ENCODE measurements around the gene ANO5.

The ANO5 gene, protein sequence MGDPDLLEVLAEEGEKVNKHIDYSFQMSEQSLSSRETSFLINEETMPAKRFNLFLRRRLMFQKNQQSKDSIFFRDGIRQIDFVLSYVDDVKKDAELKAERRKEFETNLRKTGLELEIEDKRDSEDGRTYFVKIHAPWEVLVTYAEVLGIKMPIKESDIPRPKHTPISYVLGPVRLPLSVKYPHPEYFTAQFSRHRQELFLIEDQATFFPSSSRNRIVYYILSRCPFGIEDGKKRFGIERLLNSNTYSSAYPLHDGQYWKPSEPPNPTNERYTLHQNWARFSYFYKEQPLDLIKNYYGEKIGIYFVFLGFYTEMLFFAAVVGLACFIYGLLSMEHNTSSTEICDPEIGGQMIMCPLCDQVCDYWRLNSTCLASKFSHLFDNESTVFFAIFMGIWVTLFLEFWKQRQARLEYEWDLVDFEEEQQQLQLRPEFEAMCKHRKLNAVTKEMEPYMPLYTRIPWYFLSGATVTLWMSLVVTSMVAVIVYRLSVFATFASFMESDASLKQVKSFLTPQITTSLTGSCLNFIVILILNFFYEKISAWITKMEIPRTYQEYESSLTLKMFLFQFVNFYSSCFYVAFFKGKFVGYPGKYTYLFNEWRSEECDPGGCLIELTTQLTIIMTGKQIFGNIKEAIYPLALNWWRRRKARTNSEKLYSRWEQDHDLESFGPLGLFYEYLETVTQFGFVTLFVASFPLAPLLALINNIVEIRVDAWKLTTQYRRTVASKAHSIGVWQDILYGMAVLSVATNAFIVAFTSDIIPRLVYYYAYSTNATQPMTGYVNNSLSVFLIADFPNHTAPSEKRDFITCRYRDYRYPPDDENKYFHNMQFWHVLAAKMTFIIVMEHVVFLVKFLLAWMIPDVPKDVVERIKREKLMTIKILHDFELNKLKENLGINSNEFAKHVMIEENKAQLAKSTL

GRCh38 chr11:22192642-22193347 lies at the start of gene ANO5:
Gene ANO5 (plus strand): TSS chr11:22193085. CDS start chr11:22193493, 408 bp downstream.
- peak; percentile 74 for DNase-seq

- no peak for DNase-seq
Observed at GRCh38 chr11:22151649-22152197, 41.2 kb upstream of the ANO5 start.

- no peak for DNase-seq
Observed at GRCh38 chr11:22157531-22157930, 35.4 kb upstream of the ANO5 start.

DNA sequence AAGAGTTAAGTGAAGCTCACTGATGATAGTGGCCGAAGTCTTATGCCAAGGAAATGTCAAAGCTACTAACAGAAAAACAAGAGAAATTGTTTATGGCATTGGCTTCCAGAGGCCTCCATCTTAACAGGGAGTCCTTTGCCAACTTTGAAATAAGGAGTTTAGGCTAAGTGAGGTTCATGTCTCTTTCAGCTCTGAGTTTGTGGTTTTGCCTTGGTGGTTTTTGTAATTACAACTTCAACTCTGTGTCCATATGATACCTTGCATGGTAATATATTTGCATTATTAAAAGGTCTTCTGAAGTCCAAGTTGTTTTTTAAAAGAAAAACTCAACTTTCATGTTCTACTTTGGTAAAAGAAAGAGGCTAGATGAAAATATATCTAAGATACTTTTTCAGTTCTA lies 31.4 kb upstream of the ANO5 start:
- no peak for DNase-seq

DNA sequence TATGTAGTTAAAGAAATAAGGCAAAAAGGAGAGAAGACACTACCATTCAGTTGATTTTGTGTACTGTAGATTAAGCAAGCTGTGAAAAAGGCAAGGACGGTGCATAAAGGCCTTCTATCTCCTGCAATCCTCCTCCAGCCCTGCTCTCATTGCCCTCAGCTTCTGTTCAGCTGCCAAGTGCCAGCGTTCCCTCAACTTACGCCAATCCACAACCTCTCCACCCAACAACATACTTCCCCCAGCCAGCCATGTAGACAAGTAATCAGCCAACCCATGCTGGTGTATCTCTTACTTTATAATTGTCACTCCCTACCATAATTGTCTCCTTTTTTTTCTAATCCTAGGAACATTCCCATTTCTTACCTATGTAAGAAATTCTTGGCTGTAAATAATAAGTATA lies 30.1 kb upstream of the ANO5 start:
- no peak for DNase-seq

DNA sequence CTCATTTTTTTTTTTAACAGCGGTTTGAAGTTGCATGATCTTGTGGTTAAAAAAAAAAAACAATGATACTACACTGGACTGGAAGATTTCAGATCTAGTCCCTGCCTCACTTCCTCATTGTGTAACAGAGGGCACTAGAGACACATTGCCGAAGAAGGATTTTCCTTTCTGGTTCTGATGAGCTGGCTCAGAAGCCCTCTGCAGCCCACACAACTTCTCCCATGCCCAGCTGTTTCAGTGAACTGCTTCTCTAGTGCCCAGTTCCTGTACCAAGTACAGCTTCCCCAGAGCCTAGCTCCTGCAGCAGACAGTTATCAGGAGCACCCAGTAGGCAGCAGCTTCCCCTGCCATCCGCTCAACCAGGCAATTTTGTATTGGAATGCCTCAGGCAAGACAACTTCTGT lies 29.5 kb upstream of the ANO5 start:
- no peak for DNase-seq

GRCh38 chr11:22165087-22165486 lies 27.8 kb upstream of the ANO5 start:
- DNase-seq, result no peak

GRCh38 chr11:22165759-22166513 lies 26.9 kb upstream of the ANO5 start:
- DNase-seq, result no peak

- peak; percentile 41 for DNase-seq
Observed at GRCh38 chr11:22169833-22170232, 23.1 kb upstream of the ANO5 start.

DNA sequence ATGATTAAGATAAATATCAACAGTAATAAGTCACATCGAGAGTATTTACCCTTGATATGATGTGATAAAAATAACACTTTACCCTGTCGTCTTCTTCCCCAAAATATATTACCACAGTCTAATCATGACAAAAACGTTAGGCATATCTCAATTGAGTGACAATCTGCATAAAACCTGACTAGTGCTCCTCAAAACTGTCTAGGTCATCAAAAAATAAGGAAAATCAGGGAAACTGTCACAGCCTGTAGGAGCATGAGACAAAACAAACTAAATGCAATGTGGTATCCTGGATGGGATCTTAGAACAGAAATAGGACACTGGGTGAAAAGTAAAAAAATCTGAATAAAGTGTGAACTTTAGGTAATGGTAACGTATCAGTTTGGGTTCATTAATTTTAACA lies 19.4 kb upstream of the ANO5 start:
- DNase-seq, result no peak

DNA sequence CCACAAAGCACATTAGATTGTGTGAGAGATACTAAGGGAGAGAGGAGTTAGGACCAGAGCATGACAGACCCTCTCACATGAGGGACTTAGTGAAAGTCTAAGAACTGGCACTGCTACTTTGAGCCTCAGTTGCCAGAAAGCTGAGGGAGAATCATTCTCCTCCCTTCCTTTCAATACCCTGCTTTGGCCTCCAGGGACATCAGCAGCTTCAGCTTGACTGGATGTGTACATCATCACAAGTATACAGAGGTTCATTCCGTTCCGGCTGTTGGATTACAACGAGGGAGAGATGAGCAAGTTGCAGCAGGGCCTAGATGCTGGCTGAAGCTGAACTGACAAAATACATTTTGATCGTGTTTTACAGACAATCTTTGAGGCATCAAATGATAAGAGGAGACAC lies 15.7 kb upstream of the ANO5 start:
- no peak for DNase-seq

DNA sequence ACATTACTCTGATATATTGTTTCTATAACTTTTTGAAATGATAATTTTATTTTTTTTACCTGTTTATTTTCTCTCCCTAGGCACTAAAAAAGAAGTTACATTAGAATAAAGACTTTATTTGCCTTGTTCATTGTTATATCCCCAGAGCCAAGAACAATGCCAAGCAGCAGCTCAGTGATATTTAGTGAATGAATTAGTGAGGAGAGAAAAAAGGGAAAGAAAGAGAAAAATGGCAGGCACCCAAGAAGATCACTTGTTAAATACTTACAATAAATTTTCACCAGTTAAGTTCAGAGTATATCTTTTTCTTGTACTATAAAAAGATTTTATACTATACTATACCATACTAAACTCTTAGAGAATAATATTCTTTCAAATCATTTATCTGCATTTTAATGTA lies 13.3 kb upstream of the ANO5 start:
- DNase-seq, result no peak

DNA sequence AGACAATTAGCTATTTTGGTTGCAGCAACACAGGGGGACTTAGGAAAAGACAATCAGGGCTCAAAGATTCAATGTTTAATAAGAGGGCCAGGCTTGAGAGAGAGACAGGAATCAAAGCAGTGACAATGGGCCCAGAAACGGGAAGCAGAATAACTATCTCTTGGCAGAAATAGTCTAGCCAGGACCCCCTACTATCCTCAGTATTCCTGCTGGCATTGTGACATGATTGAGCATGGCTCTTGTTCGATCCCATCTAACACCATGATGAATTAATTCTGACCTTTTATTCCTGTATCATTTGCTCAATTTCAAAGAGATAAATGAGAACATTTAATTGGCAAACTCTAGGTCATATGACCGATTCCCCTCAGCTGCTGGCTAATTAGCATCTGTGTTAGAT lies 12.8 kb upstream of the ANO5 start:
- no peak for DNase-seq

GRCh38 chr11:22189660-22190059 lies 3.2 kb upstream of the ANO5 start:
- no peak for DNase-seq

DNA sequence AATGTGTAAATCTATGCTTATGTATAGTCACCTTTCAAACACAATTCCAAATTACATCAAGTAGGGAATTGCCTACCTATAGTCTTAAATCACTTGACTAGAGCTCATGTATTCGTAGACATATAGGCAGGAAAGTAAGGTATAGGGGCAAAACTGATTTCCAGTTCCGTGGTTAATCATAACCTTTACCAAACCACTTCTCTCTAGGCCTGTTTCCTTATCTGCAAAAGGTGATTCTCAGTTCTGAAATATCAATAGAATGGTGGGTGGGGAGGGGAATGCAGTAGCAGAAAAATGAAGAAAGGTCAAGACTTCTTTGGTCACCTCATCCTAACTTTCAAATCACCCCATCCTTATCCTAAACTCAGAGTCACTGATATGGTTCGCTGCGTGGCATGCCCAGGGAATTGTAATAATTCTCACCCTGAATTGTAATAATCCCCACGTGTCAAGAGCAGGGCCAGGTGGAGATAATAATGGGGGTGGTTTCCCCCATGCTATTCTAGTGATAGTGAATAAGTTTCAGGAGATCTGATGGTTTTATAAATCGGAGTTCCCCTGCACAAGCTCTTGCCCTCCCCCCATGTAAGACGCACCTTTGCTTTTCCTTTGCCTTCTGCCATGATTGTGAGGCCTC lies 1.9 kb upstream of the ANO5 start:
- DNase-seq, result no peak

DNA sequence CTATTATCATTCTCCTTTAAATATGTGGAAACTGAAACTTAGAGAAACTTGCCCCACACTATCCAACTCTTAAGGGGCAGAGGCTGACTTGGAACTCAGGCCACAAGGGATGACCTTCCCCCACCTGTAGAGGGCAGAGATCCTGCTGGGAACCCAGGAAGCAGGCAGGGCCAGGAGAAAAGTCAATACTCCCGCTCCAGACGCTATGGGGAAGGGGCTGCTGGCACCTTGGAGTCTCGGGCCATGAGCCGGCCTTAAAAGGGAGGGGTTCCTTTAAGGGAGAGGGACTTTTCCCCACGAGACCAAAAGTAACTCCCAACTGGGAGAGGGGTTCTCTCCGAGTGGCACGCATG lies 620 bp upstream of the ANO5 start:
- DNase-seq, result no peak

DNA sequence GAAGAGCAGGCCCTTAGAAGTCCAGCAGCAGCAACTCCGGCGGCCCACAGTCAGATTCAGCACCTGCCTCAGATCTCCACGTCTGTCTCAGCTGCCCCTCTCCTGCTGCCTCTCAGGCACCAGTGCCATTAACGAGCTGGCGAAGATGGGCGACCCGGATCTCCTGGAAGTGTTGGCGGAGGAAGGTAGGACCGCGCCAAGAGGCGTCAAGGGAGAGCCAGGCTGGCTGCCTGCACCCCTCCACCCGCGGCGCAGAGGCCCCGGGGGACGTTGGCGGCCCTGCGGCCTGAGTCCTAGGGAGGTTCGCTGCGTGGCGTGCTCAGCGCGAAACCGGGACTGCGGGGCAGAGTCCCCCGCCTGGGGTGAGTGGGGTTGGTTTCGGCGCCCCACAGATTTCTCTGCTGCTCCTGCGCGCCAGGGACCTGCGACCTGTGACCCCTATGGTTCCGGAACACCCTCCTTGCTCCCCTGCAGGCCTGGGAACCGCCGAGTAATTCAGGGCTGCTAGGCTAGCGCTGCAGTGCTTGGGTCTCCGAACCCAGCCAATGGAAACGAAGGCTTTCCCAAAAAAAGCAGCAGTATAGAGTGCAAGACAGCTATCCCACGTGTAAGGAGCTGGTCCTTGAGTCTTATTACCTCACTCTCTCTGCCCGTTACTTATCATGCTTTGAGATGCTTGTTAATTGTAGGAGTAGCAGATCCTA lies 615 bp downstream of the ANO5 start:
- peak; percentile 72 for DNase-seq

DNA sequence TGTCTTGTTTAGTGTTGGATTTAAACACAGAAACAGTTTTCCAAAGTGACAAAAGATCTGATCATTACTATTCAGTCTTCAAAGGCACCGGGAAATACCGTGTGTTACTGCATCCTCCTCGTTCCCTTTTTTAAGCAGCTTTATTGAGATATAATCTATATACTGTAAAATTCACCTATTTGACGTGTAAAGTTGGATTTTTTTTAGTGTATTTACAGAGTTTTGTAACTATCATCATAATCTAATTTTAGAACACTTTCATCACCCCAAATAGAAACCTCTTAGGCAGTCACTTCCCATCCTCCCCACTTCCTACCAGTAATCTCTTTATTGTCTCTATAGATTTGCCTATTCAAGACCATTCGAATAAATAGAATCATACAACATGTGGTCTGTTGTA lies 1.4 kb downstream of the ANO5 start:
- peak; percentile 18 for DNase-seq

DNA sequence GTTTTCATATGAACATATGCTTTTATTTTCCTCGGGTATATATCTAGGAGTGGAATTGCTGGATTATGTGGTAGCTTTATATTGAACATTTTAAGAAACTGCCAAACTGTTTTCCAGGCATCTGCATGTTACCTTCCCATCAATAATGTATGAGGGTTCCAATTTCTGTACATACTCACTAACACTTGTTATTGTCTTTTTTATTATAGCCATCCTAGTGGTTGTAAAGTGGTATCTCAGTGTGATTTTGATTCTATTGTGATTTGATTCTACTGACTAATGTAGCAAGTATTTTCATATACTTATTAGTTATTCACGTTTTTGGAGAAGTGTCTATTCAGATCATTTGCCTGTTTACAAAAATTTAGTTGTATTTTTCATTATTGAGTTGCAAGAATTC lies 2.0 kb downstream of the ANO5 start:
- DNase-seq, result peak; percentile 30

- DNase-seq, result no peak
Observed at GRCh38 chr11:22197139-22198005, 4.5 kb downstream of the ANO5 start.

Measured in NCI-H1092 treated with DMSO at 0.1 percent for 48 hours (cell line).